ENCODE measurements around the gene SLC18B1. TPM values are rescaled to one million over a fixed set of nuclear protein-coding genes. Genes with fewer than 3 reads are reported as not detected.
A peak's percentile ranks its signal among the peaks of the same experiment; 100 is the strongest.

SLC18B1 gene
- total and polyA plus RNA-seq, 4 donors = 3.5 to 6.7 (median 5.2) TPM

DNA sequence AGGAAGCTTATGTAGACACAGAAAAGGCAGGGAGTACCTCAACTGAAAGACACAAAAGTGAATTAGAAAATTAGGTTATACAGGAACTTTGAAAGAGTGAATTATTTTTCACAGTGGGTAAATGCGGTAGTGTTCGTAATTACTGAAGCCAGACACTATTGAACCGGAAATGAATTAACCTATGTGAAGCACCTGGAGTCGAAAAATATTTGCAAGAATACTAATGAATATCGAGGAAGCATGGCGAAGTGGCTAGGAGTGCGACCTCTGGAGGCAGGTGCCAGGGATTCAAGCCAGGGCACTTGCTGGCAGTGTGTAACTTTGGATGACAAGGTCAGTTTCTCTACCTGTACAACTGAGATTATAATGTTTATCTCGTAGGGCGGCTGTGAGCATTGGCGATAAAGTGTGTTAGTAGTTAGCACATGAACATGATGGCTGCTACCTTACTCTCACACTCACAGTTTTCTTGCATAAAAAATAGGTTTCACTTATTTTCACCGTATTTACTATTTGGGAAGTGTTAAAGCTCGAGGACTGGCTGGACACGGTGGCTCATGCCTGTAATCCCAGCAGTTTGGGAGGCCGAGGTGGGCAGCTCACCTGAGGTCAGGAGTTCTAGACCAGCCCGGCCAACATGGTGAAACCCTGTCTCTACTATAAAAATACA, 567 bp upstream of the SLC18B1 start:
- TF ChIP-seq RXRA (IDR thresholded peaks at IDR 0.05) (peak; percentile 29 to 59), GABPA (IDR thresholded peaks at IDR 0.05 in 1 of 2, conservative IDR thresholded peaks at IDR 0.05 in 1 of 2) (peak in 1 of 2 donors; percentile 18), HNF4G (IDR thresholded peaks at IDR 0.05) (no peak), RAD21 (IDR thresholded peaks at IDR 0.05) (peak; percentile 57 to 73), FOXA2 (IDR thresholded peaks at IDR 0.05) (no peak), ATF3 (IDR thresholded peaks at IDR 0.05) (peak; percentile 6), ZBTB33 (IDR thresholded peaks at IDR 0.05) (no peak), MAX (IDR thresholded peaks at IDR 0.05) (peak; percentile 45), EGR1 (IDR thresholded peaks at IDR 0.05; ENCODE audit: low read depth in 2 of 2) (no peak), JUND (IDR thresholded peaks at IDR 0.05) (peak in 1 of 2 donors; percentile 31), YY1 (IDR thresholded peaks at IDR 0.05) (peak; percentile 74), HNF4A (conservative IDR thresholded peaks at IDR 0.05) (peak; percentile 53 to 58), SP1 (IDR thresholded peaks at IDR 0.05) (peak; percentile 58)
- TF ChIP-seq, protein P1, sequence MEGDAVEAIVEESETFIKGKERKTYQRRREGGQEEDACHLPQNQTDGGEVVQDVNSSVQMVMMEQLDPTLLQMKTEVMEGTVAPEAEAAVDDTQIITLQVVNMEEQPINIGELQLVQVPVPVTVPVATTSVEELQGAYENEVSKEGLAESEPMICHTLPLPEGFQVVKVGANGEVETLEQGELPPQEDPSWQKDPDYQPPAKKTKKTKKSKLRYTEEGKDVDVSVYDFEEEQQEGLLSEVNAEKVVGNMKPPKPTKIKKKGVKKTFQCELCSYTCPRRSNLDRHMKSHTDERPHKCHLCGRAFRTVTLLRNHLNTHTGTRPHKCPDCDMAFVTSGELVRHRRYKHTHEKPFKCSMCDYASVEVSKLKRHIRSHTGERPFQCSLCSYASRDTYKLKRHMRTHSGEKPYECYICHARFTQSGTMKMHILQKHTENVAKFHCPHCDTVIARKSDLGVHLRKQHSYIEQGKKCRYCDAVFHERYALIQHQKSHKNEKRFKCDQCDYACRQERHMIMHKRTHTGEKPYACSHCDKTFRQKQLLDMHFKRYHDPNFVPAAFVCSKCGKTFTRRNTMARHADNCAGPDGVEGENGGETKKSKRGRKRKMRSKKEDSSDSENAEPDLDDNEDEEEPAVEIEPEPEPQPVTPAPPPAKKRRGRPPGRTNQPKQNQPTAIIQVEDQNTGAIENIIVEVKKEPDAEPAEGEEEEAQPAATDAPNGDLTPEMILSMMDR (IDR thresholded peaks at IDR 0.05; ENCODE audit: low read depth, low read length, missing input control) = peak; percentile 74
- H3K4me3 ChIP-seq (ENCODE audit: low read depth in 1 of 3, low read length in 3 of 3) = peak overlapping the region; percentile 79 to 92 (median 87)
- H3K9ac ChIP-seq (ENCODE audit: low read depth in 1 of 2, low read length in 2 of 2) = peak overlapping the region; percentile 61 to 95
- H3K36me3 ChIP-seq (ENCODE audit: control insufficient read depth in 4 of 4, insufficient read depth in 3 of 4, low read depth in 1 of 4, low read length in 3 of 4) = no peaks in the 10 kb centered on the region
- no peaks in the 10 kb centered on the region for H3K9me3 ChIP-seq (ENCODE audit: control insufficient read depth in 4 of 4, low read length in 3 of 4)
- no peaks in the 10 kb centered on the region for H3K27me3 ChIP-seq (ENCODE audit: control insufficient read depth in 4 of 4, insufficient read depth in 4 of 4, low read length in 3 of 4)
- H3K27ac ChIP-seq (ENCODE audit: low read depth in 1 of 2, low read length in 2 of 2) = no peak overlapping the region
- peak; percentile 81 for DNase-seq (ENCODE audit: low spot score)
- peaks cover 0 to 5% (median 2%) of the 10 kb centered on the region in 4 donors for H3K4me1 ChIP-seq (ENCODE audit: control insufficient read depth in 4 of 4, insufficient read depth in 4 of 4, low read length in 3 of 4)
- WGBS = 12% methylated on average over 15 of the region's 15 CpGs

DNA sequence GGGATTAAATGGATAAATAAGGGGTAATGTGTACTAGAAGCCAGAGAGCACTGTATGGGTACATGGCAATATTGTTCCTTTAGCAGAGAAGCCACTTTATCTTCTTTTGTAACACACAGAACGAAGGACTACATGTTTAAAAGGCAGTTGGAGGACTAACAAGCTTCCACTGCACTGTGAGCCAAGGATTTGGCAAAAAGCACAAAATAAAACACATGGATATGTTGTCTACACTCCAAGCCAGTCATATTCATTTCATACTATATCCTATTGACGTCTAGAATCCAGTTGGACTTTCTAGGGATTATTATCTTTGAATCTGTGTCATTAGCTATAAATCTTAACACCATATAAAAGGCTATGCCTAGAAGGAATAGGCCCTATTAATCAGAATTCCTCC, 3.0 kb downstream of the SLC18B1 start:
- peaks cover 0 to 5% (median 2%) of the 10 kb centered on the region in 4 donors for H3K4me1 ChIP-seq (ENCODE audit: control insufficient read depth in 4 of 4, insufficient read depth in 4 of 4, low read length in 3 of 4)
- no peaks in the 10 kb centered on the region for H3K27me3 ChIP-seq (ENCODE audit: control insufficient read depth in 4 of 4, insufficient read depth in 4 of 4, low read length in 3 of 4)
- no peak overlapping the region for H3K4me3 ChIP-seq (ENCODE audit: low read depth in 1 of 3, low read length in 3 of 3)
- no peak for DNase-seq (ENCODE audit: low spot score)
- H3K9ac ChIP-seq (ENCODE audit: low read depth in 1 of 2, low read length in 2 of 2) = no peak overlapping the region
- TF ChIP-seq GABPA (IDR thresholded peaks at IDR 0.05 in 1 of 2, conservative IDR thresholded peaks at IDR 0.05 in 1 of 2) (no peak), MAX (IDR thresholded peaks at IDR 0.05) (no peak), ATF3 (IDR thresholded peaks at IDR 0.05) (no peak), JUND (IDR thresholded peaks at IDR 0.05) (no peak)
- no peaks in the 10 kb centered on the region for H3K9me3 ChIP-seq (ENCODE audit: control insufficient read depth in 4 of 4, low read length in 3 of 4)
- H3K27ac ChIP-seq (ENCODE audit: low read depth in 1 of 2, low read length in 2 of 2) = no peak overlapping the region
- no peaks in the 10 kb centered on the region for H3K36me3 ChIP-seq (ENCODE audit: control insufficient read depth in 4 of 4, insufficient read depth in 3 of 4, low read depth in 1 of 4, low read length in 3 of 4)
- WGBS = 93% methylated on average over 2 of the region's 2 CpGs

Measured in liver (tissue), 9 donors.